Left lung (tissue), 10 donors: ENCODE results near the gene JMJD7. TPM values are rescaled to one million over a fixed set of nuclear protein-coding genes. Genes with fewer than 3 reads are reported as not detected.
A peak's percentile ranks its signal among the peaks of the same experiment; 100 is the strongest.

ENCODE experiments used
- ATAC-seq: fragments of 200-7000 bp; cut with Tn5 transposase; one replicate; pipeline ENCODE4 v1.9.1; 2020; ENCODE audit warnings: moderate library complexity
- DNase-seq, 4 donors: peaks; one replicate each; pipeline ENCODE4 v3.0.0-alpha.2; 2013 to 2020
- H3K27ac ChIP-seq, 2 donors: fragments of 200-600 bp; sonication (generic) in 1 of 2; one replicate each; pipeline versions ENCODE4 v1.5.0 to v1.8.0; 2020 to 2021
- H3K27me3 ChIP-seq, 2 donors: fragments of 200-600 bp; sonication (generic) in 1 of 2; one replicate each; pipeline versions ENCODE4 v1.5.0 to v1.8.0; 2020 to 2021
- H3K36me3 ChIP-seq, 2 donors: fragments of 200-600 bp; sonication (generic) in 1 of 2; one replicate each; pipeline versions ENCODE4 v1.5.0 to v1.8.0; 2020 to 2021
- H3K4me1 ChIP-seq, 2 donors: fragments of 200-600 bp; one replicate each; pipeline ENCODE4 v1.8.0; 2021
- H3K4me3 ChIP-seq, 2 donors: fragments of 200-600 bp; sonication (generic) in 1 of 2; one replicate each; pipeline versions ENCODE4 v1.5.0 to v1.8.0; 2020 to 2021; ENCODE audit warnings: mild to moderate bottlenecking in 1 of 2
- H3K9me3 ChIP-seq, 2 donors: fragments of 200-600 bp; sonication (generic) in 1 of 2; one replicate each; pipeline versions ENCODE4 v1.5.0 to v1.8.0; 2020 to 2021
- CTCF ChIP-seq, 2 donors: fragments of 200-600 bp; sonication (generic) in 1 of 2; IDR thresholded peaks; one replicate each; pipeline versions ENCODE4 v1.5.0 to v1.8.0; 2021; ENCODE audit warnings: antibody characterized with exemption in 2 of 2
- intact Hi-C, 2 donors: fragments of 100-400 bp; cut with DNase I; formaldehyde crosslinking; loops; one replicate each; pipeline versions ENCODE4 v1.11.2 to v1.14.2; 2022
- polyA plus RNA-seq, 6 donors: library from polyadenylated mRNA; unstranded; fragments of 120-200 nt; gene quantifications; one replicate each; pipeline ENCODE4 v1.2.1, GENCODE V29; 2013; ENCODE audit not compliant: insufficient read length in 6 of 6
- total RNA-seq, 2 donors: library from RNA; stranded (reverse); fragmentation: NEBNext Ultra II Directional; extraction: Animal tissue kit (Norgen Biotek cat#: 25700); gene quantifications; one replicate each; pipeline ENCODE4 v1.2.1, GENCODE V29; 2021
- donor health status: DM: no; HTN: yes; CAD: no.
- donor health status: DM: no; HTN: no; CAD: no.

Gene JMJD7
- total and polyA plus RNA-seq, 8 donors = 10.2 to 26.4 (median 14.5) TPM

GRCh38 chr15:41851167-41851523 is 23.3 kb downstream of the JMJD7 start:
- peaks cover 0 to 47% of the 10 kb centered on the region in 2 donors for H3K36me3 ChIP-seq
- H3K9me3 ChIP-seq = no peaks in the 10 kb centered on the region
- no peak overlapping the region for H3K4me3 ChIP-seq
- ATAC-seq (peak; percentile 26), DNase-seq (no peak)
- intact Hi-C loops = no loop called here
- no peaks in the 10 kb centered on the region for H3K27me3 ChIP-seq
- H3K4me1 ChIP-seq = peaks cover 0 to 3% of the 10 kb centered on the region in 2 donors
- TF ChIP-seq CTCF (IDR thresholded peaks at IDR 0.05) = no peak
- no peak overlapping the region for H3K27ac ChIP-seq

GRCh38 chr15:41851755-41852370 is 24.0 kb downstream of the JMJD7 start:
- TF ChIP-seq CTCF (IDR thresholded peaks at IDR 0.05) = no peak
- peaks cover 0 to 3% of the 10 kb centered on the region in 2 donors for H3K4me1 ChIP-seq
- H3K27me3 ChIP-seq = no peaks in the 10 kb centered on the region
- no peaks in the 10 kb centered on the region for H3K9me3 ChIP-seq
- DNase-seq = no peak
- no peak for ATAC-seq
- H3K4me3 ChIP-seq = no peak overlapping the region
- intact Hi-C loops = no loop called here
- H3K36me3 ChIP-seq = peaks cover 0 to 40% of the 10 kb centered on the region in 2 donors
- no peak overlapping the region for H3K27ac ChIP-seq

GRCh38 chr15:41852736-41853590 is 25.1 kb downstream of the JMJD7 start:
- DNase-seq (no peak), ATAC-seq (peak; percentile 19)
- Histone ChIP-seq H3K4me3 (no peak overlapping the region), H3K27ac (no peak overlapping the region), H3K27me3 (no peaks in the 10 kb centered on the region), H3K36me3 (peaks cover 0 to 29% of the 10 kb centered on the region in 2 donors), H3K4me1 (peaks cover 0 to 3% of the 10 kb centered on the region in 2 donors), H3K9me3 (no peaks in the 10 kb centered on the region)
- intact Hi-C loops = no loop called here
- TF ChIP-seq CTCF (IDR thresholded peaks at IDR 0.05) = no peak

GRCh38 chr15:41853831-41854230 is 25.9 kb downstream of the JMJD7 start:
- peaks cover 0 to 20% of the 10 kb centered on the region in 2 donors for H3K36me3 ChIP-seq
- DNase-seq = no peak
- H3K27me3 ChIP-seq = no peaks in the 10 kb centered on the region
- no peaks in the 10 kb centered on the region for H3K9me3 ChIP-seq
- H3K4me3 ChIP-seq = no peak overlapping the region
- H3K27ac ChIP-seq = no peak overlapping the region
- peaks cover 0 to 3% of the 10 kb centered on the region in 2 donors for H3K4me1 ChIP-seq
- intact Hi-C loops = no loop called here
- no peak for TF ChIP-seq CTCF (IDR thresholded peaks at IDR 0.05)
- no peak for ATAC-seq

GRCh38 chr15:41854443-41854842 is 26.6 kb downstream of the JMJD7 start:
- no peaks in the 10 kb centered on the region for H3K27me3 ChIP-seq
- H3K27ac ChIP-seq = no peak overlapping the region
- no peak overlapping the region for H3K4me3 ChIP-seq
- intact Hi-C loops = no loop called here
- ATAC-seq = no peak
- H3K9me3 ChIP-seq = no peaks in the 10 kb centered on the region
- TF ChIP-seq CTCF (IDR thresholded peaks at IDR 0.05) = no peak
- peaks cover 0 to 3% of the 10 kb centered on the region in 2 donors for H3K4me1 ChIP-seq
- peaks cover 0 to 14% of the 10 kb centered on the region in 2 donors for H3K36me3 ChIP-seq
- DNase-seq = no peak
